ENCODE measurements around the gene PHAF1.

The PHAF1 gene

GRCh38 chr16:67167588-67167987, 57.8 kb downstream of the PHAF1 start:
- Histone ChIP-seq H3K4ac (ENCODE audit: low read depth in 1 of 2, low read length in 2 of 2) (no peak overlapping the region), H2AFZ (ENCODE audit: low read depth, low read length) (no peak overlapping the region), H3K4me2 (ENCODE audit: low read length, poor library complexity, severe bottlenecking) (no peak overlapping the region), H3K4me1 (ENCODE audit: control insufficient read depth, insufficient read depth, low read depth, low read length) (peaks cover 49% of the 10 kb centered on the region), H2BK15ac (ENCODE audit: low read depth, poor library complexity, severe bottlenecking) (no peak overlapping the region), H3K79me1 (replicated peaks; ENCODE audit: low read length, poor library complexity, severe bottlenecking) (peaks cover 4% of the 10 kb centered on the region), H2BK12ac (ENCODE audit: low read length in 2 of 2) (no peak overlapping the region), H3K18ac (ENCODE audit: low read depth in 1 of 2, low read length in 2 of 2) (no peak overlapping the region), H2BK5ac (ENCODE audit: low read depth, low read length, poor library complexity, severe bottlenecking) (no peak overlapping the region), H4K91ac (ENCODE audit: low read length) (peak overlapping the region; percentile 3), H2BK120ac (ENCODE audit: low read depth, low read length) (no peak overlapping the region), H3K27me3 (ENCODE audit: control insufficient read depth in 1 of 2, insufficient read depth in 1 of 2, low read length in 2 of 2) (peaks cover 20 to 60% of the 10 kb centered on the region in 2 experiments), H2AK5ac (ENCODE audit: low read length, severe bottlenecking) (peak overlapping the region; percentile 45), H3K36me3 (ENCODE audit: control insufficient read depth in 1 of 2, insufficient read depth in 2 of 2, low read depth in 1 of 2, low read length in 2 of 2) (peaks cover 0 to 7% of the 10 kb centered on the region in 2 experiments), H3K14ac (ENCODE audit: low read length in 2 of 2) (no peak overlapping the region), H4K8ac (ENCODE audit: low read length) (no peak overlapping the region), H3K9me3 (ENCODE audit: control insufficient read depth, low read length) (no peaks in the 10 kb centered on the region), H3K9ac (ENCODE audit: low read length) (no peak overlapping the region), H3K27ac (ENCODE audit: low read length, poor library complexity, severe bottlenecking) (no peak overlapping the region), H3K4me3 (ENCODE audit: insufficient read depth in 1 of 2, low read depth in 1 of 2, low read length in 2 of 2) (no peak overlapping the region), H3K23ac (ENCODE audit: low read length in 2 of 2) (no peak overlapping the region)
- 82% methylated on average over 7 of the region's 7 CpGs for WGBS
- no peak for DNase-seq

DNA sequence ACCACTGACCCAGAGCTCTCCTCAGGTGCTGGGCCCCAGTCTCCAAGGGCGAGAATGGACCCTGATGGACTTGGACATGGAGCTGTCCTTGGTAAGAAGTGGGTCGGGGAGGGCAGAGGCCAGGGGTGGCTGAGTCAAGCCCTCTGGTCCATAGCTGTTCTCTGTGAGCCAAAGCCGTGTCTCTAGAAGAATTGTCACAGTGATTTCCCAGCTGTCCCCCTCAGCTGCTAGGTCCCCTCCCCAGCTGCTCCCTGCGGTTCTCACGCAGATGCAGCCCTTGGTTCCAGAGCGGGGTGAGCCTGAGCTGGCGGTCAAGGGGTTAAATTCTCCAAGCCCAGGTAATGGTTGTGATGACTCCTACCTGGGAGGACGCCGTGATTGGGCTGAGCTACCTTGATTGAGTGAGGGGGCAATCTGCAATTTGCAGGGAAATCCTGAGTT, 59.3 kb downstream of the PHAF1 start:
- Histone ChIP-seq H3K36me3 (ENCODE audit: control insufficient read depth in 1 of 2, insufficient read depth in 2 of 2, low read depth in 1 of 2, low read length in 2 of 2) (peaks cover 0 to 3% of the 10 kb centered on the region in 2 experiments), H2AK5ac (ENCODE audit: low read length, severe bottlenecking) (peak overlapping the region; percentile 27), H3K14ac (ENCODE audit: low read length in 2 of 2) (peak overlapping the region in 1 of 2 experiments; percentile 75), H3K79me1 (replicated peaks; ENCODE audit: low read length, poor library complexity, severe bottlenecking) (peaks cover 6% of the 10 kb centered on the region), H2BK5ac (ENCODE audit: low read depth, low read length, poor library complexity, severe bottlenecking) (no peak overlapping the region), H3K4me3 (ENCODE audit: insufficient read depth in 1 of 2, low read depth in 1 of 2, low read length in 2 of 2) (peak overlapping the region; percentile 30 to 76), H3K18ac (ENCODE audit: low read depth in 1 of 2, low read length in 2 of 2) (peak overlapping the region in 1 of 2 experiments; percentile 48), H2BK12ac (ENCODE audit: low read length in 2 of 2) (peak overlapping the region in 1 of 2 experiments; percentile 81), H3K4ac (ENCODE audit: low read depth in 1 of 2, low read length in 2 of 2) (peak overlapping the region; percentile 63 to 66), H3K4me2 (ENCODE audit: low read length, poor library complexity, severe bottlenecking) (no peak overlapping the region), H3K23ac (ENCODE audit: low read length in 2 of 2) (peak overlapping the region in 1 of 2 experiments; percentile 79), H4K91ac (ENCODE audit: low read length) (peak overlapping the region; percentile 47), H2BK120ac (ENCODE audit: low read depth, low read length) (peak overlapping the region; percentile 64), H3K9ac (ENCODE audit: low read length) (peak overlapping the region; percentile 85), H2BK15ac (ENCODE audit: low read depth, poor library complexity, severe bottlenecking) (no peak overlapping the region), H3K27me3 (ENCODE audit: control insufficient read depth in 1 of 2, insufficient read depth in 1 of 2, low read length in 2 of 2) (peaks cover 18 to 48% of the 10 kb centered on the region in 2 experiments), H3K4me1 (ENCODE audit: control insufficient read depth, insufficient read depth, low read depth, low read length) (peaks cover 44% of the 10 kb centered on the region), H3K27ac (ENCODE audit: low read length, poor library complexity, severe bottlenecking) (no peak overlapping the region), H4K8ac (ENCODE audit: low read length) (peak overlapping the region; percentile 74), H3K9me3 (ENCODE audit: control insufficient read depth, low read length) (no peaks in the 10 kb centered on the region), H2AFZ (ENCODE audit: low read depth, low read length) (no peak overlapping the region)
- DNase-seq = no peak
- WGBS = 41% methylated on average over 9 of the region's 9 CpGs

DNA sequence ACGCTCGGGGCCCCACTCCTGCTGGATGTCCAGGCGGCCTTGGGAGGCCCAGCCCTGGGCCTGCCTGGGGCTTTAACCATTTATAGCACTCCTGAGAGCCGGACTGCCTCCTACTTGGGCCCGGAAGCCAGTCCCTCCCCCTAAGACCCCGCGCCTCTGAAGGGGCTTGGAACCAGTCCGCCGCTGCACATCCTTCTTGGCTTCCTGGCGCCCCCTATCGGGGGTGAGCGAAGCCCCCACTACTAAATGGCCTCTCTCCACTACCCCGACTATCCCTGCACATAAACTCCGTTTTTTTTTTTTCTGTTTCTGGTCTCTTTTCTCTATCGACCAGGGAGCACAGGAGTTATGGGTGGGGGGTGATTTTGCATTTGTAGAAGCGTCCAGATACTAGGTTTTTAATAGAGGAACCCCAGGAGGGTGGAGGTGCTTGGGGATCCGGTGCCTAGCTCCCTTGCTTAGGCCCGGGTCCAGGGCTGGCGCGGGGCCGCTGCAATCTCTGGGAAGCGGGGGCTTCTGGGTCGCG, 60.0 kb downstream of the PHAF1 start:
- Histone ChIP-seq H2AFZ (ENCODE audit: low read depth, low read length) (no peak overlapping the region), H2BK120ac (ENCODE audit: low read depth, low read length) (peak overlapping the region; percentile 93), H2BK12ac (ENCODE audit: low read length in 2 of 2) (peak overlapping the region in 1 of 2 experiments; percentile 81), H3K36me3 (ENCODE audit: control insufficient read depth in 1 of 2, insufficient read depth in 2 of 2, low read depth in 1 of 2, low read length in 2 of 2) (peaks cover 0 to 4% of the 10 kb centered on the region in 2 experiments), H2BK15ac (ENCODE audit: low read depth, poor library complexity, severe bottlenecking) (peak overlapping the region; percentile 99), H3K79me1 (replicated peaks; ENCODE audit: low read length, poor library complexity, severe bottlenecking) (peaks cover 6% of the 10 kb centered on the region), H3K18ac (ENCODE audit: low read depth in 1 of 2, low read length in 2 of 2) (peak overlapping the region; percentile 81 to 89), H4K8ac (ENCODE audit: low read length) (peak overlapping the region; percentile 81), H3K4ac (ENCODE audit: low read depth in 1 of 2, low read length in 2 of 2) (peak overlapping the region; percentile 63 to 73), H3K4me2 (ENCODE audit: low read length, poor library complexity, severe bottlenecking) (peak overlapping the region; percentile 75), H2BK5ac (ENCODE audit: low read depth, low read length, poor library complexity, severe bottlenecking) (no peak overlapping the region), H3K4me3 (ENCODE audit: insufficient read depth in 1 of 2, low read depth in 1 of 2, low read length in 2 of 2) (peak overlapping the region; percentile 58 to 76), H3K27ac (ENCODE audit: low read length, poor library complexity, severe bottlenecking) (peak overlapping the region; percentile 72), H3K4me1 (ENCODE audit: control insufficient read depth, insufficient read depth, low read depth, low read length) (peaks cover 44% of the 10 kb centered on the region), H2AK5ac (ENCODE audit: low read length, severe bottlenecking) (no peak overlapping the region), H4K91ac (ENCODE audit: low read length) (no peak overlapping the region), H3K23ac (ENCODE audit: low read length in 2 of 2) (peak overlapping the region in 1 of 2 experiments; percentile 79), H3K14ac (ENCODE audit: low read length in 2 of 2) (peak overlapping the region in 1 of 2 experiments; percentile 6), H3K27me3 (ENCODE audit: control insufficient read depth in 1 of 2, insufficient read depth in 1 of 2, low read length in 2 of 2) (peaks cover 18 to 44% of the 10 kb centered on the region in 2 experiments), H3K9me3 (ENCODE audit: control insufficient read depth, low read length) (no peaks in the 10 kb centered on the region), H3K9ac (ENCODE audit: low read length) (peak overlapping the region; percentile 85)
- WGBS = 4% methylated on average over 19 of the region's 24 CpGs
- peak; percentile 49 for DNase-seq

- Histone ChIP-seq H3K4me2 (ENCODE audit: low read length, poor library complexity, severe bottlenecking) (peak within 1 kb of the TSS; percentile 75), H3K79me1 (replicated peaks; ENCODE audit: low read length, poor library complexity, severe bottlenecking) (peaks cover 6% of the 10 kb centered on the region), H2AK5ac (ENCODE audit: low read length, severe bottlenecking) (peak within 1 kb of the TSS; percentile 3), H4K91ac (ENCODE audit: low read length) (peak within 1 kb of the TSS; percentile 93), H3K9me3 (ENCODE audit: control insufficient read depth, low read length) (no peaks in the 10 kb centered on the region), H3K4me1 (ENCODE audit: control insufficient read depth, insufficient read depth, low read depth, low read length) (peaks cover 40% of the 10 kb centered on the region), H3K36me3 (ENCODE audit: control insufficient read depth in 1 of 2, insufficient read depth in 2 of 2, low read depth in 1 of 2, low read length in 2 of 2) (peaks cover 0 to 10% of the 10 kb centered on the region in 2 experiments), H2AFZ (ENCODE audit: low read depth, low read length) (no peak within 1 kb of the TSS), H2BK120ac (ENCODE audit: low read depth, low read length) (peak within 1 kb of the TSS; percentile 93), H2BK5ac (ENCODE audit: low read depth, low read length, poor library complexity, severe bottlenecking) (no peak within 1 kb of the TSS), H3K18ac (ENCODE audit: low read depth in 1 of 2, low read length in 2 of 2) (peak within 1 kb of the TSS; percentile 93), H3K23ac (ENCODE audit: low read length in 2 of 2) (peak within 1 kb of the TSS in 1 of 2 experiments; percentile 79), H2BK15ac (ENCODE audit: low read depth, poor library complexity, severe bottlenecking) (peak within 1 kb of the TSS; percentile 99), H3K4ac (ENCODE audit: low read depth in 1 of 2, low read length in 2 of 2) (peak within 1 kb of the TSS; percentile 94 to 97), H3K9ac (ENCODE audit: low read length) (peak within 1 kb of the TSS; percentile 85), H3K27ac (ENCODE audit: low read length, poor library complexity, severe bottlenecking) (peak within 1 kb of the TSS; percentile 74), H3K4me3 (ENCODE audit: insufficient read depth in 1 of 2, low read depth in 1 of 2, low read length in 2 of 2) (peak within 1 kb of the TSS; percentile 58 to 76), H3K27me3 (ENCODE audit: control insufficient read depth in 1 of 2, insufficient read depth in 1 of 2, low read length in 2 of 2) (peaks cover 12 to 37% of the 10 kb centered on the region in 2 experiments), H4K8ac (ENCODE audit: low read length) (peak within 1 kb of the TSS; percentile 87), H2BK12ac (ENCODE audit: low read length in 2 of 2) (peak within 1 kb of the TSS; percentile 56 to 81), H3K14ac (ENCODE audit: low read length in 2 of 2) (peak within 1 kb of the TSS in 1 of 2 experiments; percentile 69)
- peak; percentile 89 for DNase-seq
- 4% methylated on average over 35 of the region's 50 CpGs for WGBS
These were observed 60.6 kb downstream of the PHAF1 start, which contains the start of gene NOL3 for GRCh38 chr16:67170168-67170948. NOL3 (plus strand) TSS chr16:67170538.
